Erythroblast (primary cell): ENCODE results near the gene BCHE.

Experiments
- GATA1 ChIP-seq: IDR thresholded peaks from 2 replicates; pipeline ENCODE4 v1.6.1; 2011; ENCODE audit warnings: low read depth, mild to moderate bottlenecking, control low read depth, low read length, moderate library complexity
- POLR2A ChIP-seq: IDR thresholded peaks from 2 replicates; pipeline ENCODE4 v1.6.1; 2011; ENCODE audit warnings: mild to moderate bottlenecking, low read length

DNA sequence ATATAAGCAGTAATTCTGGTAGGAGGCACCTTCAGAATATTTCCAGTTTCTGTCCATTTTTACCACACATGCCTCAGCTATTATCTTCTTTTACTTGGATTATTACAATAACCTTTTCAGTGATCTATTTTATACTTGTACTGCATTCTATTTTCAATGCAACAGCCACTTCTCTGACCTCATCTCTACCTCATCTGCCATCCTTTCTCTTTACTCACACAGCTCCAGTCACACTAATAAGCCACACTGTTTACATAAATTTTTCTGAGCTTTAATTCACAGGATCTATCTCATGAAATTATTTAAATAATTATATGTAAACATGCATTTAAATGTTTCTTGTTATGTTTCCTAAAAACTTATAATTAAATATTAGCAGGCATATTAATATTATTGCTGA is 47.3 kb upstream of the BCHE start:
- TF ChIP-seq POLR2A (no peak), GATA1 (no peak)
